Endothelial cell of umbilical vein (primary cell): Measurements from ENCODE around the gene RIBC2.
"Not testable (repeated sequence)": the region's sequence is repeated elsewhere in the genome, so short reads cannot be mapped to it uniquely, and the experiment has no call there.

ENCODE experiments used
- CTCF ChIP-seq, 2 donors: IDR thresholded peaks; 1 replicate in 1 of 2; 2 replicates in 1 of 2; pipeline ENCODE4 v1.5.1; 2011; ENCODE audit warnings: low read length in 2 of 2, mild to moderate bottlenecking in 2 of 2, moderate library complexity in 2 of 2, control low read depth in 1 of 2, inconsistent platforms in 1 of 2, low read depth in 1 of 2; ENCODE audit not compliant: insufficient read depth in 1 of 2; ENCODE audit errors: extremely low read depth in 1 of 2
- POLR2AphosphoS5 ChIP-seq: IDR thresholded peaks from 2 replicates; pipeline ENCODE4 v1.6.1; 2012; ENCODE audit warnings: low read depth, mild to moderate bottlenecking, control low read depth, low read length, moderate library complexity; ENCODE audit not compliant: insufficient read depth

- not testable (repeated sequence) for TF ChIP-seq CTCF (IDR thresholded peaks at IDR 0.05; ENCODE audit: extremely low read depth in 1 of 2, insufficient read depth in 1 of 2, low read depth in 1 of 2, low read length in 2 of 2); POLR2AphosphoS5
Measured at GRCh38 chr22:45436871-45437517, 23.5 kb downstream of the RIBC2 start.
